ENCODE results near the gene RPL36AL. TPM values are rescaled to one million over a fixed set of nuclear protein-coding genes. Genes with fewer than 3 reads are reported as not detected.
A peak's percentile ranks its signal among the peaks of the same experiment; 100 is the strongest.

The RPL36AL gene
- polyA plus RNA-seq, 1 of the 3 experiments (the other 2 are of a cell fraction), result 337 TPM

DNA sequence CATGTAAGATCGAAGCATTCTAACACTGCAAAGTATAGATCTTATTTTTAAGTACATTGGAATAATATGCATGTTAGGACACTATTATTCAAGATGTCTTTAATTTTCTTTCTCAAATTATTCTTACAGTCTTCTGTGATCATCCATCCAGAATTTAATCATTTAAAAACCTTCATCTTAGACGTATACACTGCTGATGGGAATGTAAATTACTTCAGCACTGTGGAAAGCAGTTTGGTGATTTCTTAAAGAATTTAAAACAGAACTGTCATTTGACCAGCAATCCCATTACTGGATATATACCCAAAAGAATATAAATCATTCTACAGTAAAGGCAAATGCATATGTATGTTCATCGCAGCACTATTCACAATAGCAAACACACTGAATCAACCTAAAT lies 31.0 kb downstream of the RPL36AL start:
- Histone ChIP-seq H3K36me3 (replicated peaks in 1 of 2; ENCODE audit: control insufficient read depth in 1 of 2, insufficient read depth in 2 of 2, low read length in 1 of 2) (peaks cover 3 to 9% of the 10 kb centered on the region in 2 experiments), H3K9me2 (no peaks in the 10 kb centered on the region), H4K20me1 (ENCODE audit: insufficient read depth) (peaks cover 13% of the 10 kb centered on the region), H3K4me1 (ENCODE audit: control insufficient read depth in 1 of 2, insufficient read depth in 2 of 2, low read depth in 1 of 2, low read length in 1 of 2) (peaks cover 2 to 9% of the 10 kb centered on the region in 2 experiments; a peak in 2 of 4 replicates), H3K4me2 (no peak overlapping the region), H3K27me3 (ENCODE audit: insufficient read depth) (no peaks in the 10 kb centered on the region), H3K9me3 (no peaks in the 10 kb centered on the region), H2AFZ (ENCODE audit: low read depth) (no peak overlapping the region), H3K27ac (ENCODE audit: low read depth in 2 of 2, low read length in 1 of 2) (no peak overlapping the region), H3K79me2 (ENCODE audit: insufficient read depth) (peaks cover 18% of the 10 kb centered on the region), H3K9ac (no peak overlapping the region), H3F3A (replicated peaks; ENCODE audit: insufficient read depth) (peaks cover 25% of the 10 kb centered on the region), H3K4me3 (ENCODE audit: low read depth in 2 of 2, low read length in 1 of 2) (no peak overlapping the region)
- no peak for DNase-seq
- CTCF ChIA-PET, result no interaction called here
- POLR2A ChIA-PET, result no interaction called here
- TF ChIP-seq EP300 (IDR thresholded peaks at IDR 0.05; ENCODE audit: borderline replicate concordance in 1 of 2, low read depth in 1 of 2, low read length in 1 of 2), result no peak
- TF ChIP-seq FOSL2 (IDR thresholded peaks at IDR 0.05; ENCODE audit: borderline replicate concordance, low read depth), result no peak
- no peak for TF ChIP-seq MEF2A (IDR thresholded peaks at IDR 0.05; ENCODE audit: borderline replicate concordance, low read depth)
- no peak for TF ChIP-seq EZH2phosphoT487 (IDR thresholded peaks at IDR 0.05; ENCODE audit: borderline replicate concordance, low read depth)
- no peak for TF ChIP-seq GATA2 (CRISPR knock-in tag; IDR thresholded peaks at IDR 0.05)
- no peak for TF ChIP-seq ELF1 (IDR thresholded peaks at IDR 0.05)
- TF ChIP-seq, protein P1, sequence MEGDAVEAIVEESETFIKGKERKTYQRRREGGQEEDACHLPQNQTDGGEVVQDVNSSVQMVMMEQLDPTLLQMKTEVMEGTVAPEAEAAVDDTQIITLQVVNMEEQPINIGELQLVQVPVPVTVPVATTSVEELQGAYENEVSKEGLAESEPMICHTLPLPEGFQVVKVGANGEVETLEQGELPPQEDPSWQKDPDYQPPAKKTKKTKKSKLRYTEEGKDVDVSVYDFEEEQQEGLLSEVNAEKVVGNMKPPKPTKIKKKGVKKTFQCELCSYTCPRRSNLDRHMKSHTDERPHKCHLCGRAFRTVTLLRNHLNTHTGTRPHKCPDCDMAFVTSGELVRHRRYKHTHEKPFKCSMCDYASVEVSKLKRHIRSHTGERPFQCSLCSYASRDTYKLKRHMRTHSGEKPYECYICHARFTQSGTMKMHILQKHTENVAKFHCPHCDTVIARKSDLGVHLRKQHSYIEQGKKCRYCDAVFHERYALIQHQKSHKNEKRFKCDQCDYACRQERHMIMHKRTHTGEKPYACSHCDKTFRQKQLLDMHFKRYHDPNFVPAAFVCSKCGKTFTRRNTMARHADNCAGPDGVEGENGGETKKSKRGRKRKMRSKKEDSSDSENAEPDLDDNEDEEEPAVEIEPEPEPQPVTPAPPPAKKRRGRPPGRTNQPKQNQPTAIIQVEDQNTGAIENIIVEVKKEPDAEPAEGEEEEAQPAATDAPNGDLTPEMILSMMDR (IDR thresholded peaks at IDR 0.05), result no peak
- no peak for TF ChIP-seq GABPA (IDR thresholded peaks at IDR 0.05; ENCODE audit: low read depth)
- TF ChIP-seq TCF12 (IDR thresholded peaks at IDR 0.05), result no peak
- TF ChIP-seq RCOR1 (IDR thresholded peaks at IDR 0.05; ENCODE audit: low read length), result no peak
- TF ChIP-seq POLR2AphosphoS5 (IDR thresholded peaks at IDR 0.05; ENCODE audit: low read depth, low read length), result no peak
- no peak for TF ChIP-seq MXI1 (IDR thresholded peaks at IDR 0.05; ENCODE audit: low read depth, low read length)
- TF ChIP-seq NFIC (IDR thresholded peaks at IDR 0.05; ENCODE audit: borderline replicate concordance), result no peak
- WGBS (ENCODE audit: low lambda C conversion rate), result 89% methylated on average over 3 of the region's 3 CpGs

DNA sequence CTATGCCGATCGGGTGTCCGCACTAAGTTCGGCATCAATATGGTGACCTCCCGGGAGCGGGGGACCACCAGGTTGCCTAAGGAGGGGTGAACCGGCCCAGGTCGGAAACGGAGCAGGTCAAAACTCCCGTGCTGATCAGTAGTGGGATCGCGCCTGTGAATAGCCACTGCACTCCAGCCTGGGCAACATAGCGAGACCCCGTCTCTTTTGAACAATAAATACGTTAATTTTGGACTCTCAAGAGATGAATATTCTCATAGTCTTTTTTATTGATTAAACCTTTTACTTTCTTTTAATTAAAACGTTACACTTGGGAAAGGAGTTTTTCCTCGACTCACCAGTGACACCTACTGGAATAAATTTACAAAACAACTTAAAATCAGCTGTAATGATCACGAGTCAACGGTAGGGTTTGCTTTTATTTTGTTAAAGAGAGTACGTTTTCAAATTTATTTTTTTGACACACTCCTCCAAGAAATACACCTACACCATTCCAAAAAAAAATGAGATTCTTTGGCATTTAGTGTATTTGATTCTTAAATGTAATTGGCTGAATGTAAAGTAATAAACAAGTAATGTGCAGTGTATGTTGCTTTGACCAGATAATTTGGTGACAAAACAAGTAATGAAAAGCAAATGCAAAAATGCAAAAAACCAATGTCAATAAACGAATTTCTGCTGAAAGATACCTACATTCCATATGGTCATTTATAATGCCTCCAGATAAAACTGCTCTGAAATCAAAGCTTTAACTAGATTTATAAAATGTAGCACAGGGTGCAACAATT lies 33.6 kb downstream of the RPL36AL start:
- peaks cover 3 to 7% of the 10 kb centered on the region in 2 experiments; a peak in 1 of 4 replicates for H3K4me1 ChIP-seq (ENCODE audit: control insufficient read depth in 1 of 2, insufficient read depth in 2 of 2, low read depth in 1 of 2, low read length in 1 of 2)
- H3K36me3 ChIP-seq (replicated peaks in 1 of 2; ENCODE audit: control insufficient read depth in 1 of 2, insufficient read depth in 2 of 2, low read length in 1 of 2), result peaks cover 24 to 33% of the 10 kb centered on the region in 2 experiments
- H3K9me2 ChIP-seq, result no peaks in the 10 kb centered on the region
- peak overlapping the region; percentile 6; the same call in 1 of the 2 replicates for H3K4me2 ChIP-seq
- ChIA-PET POLR2A (interaction anchor here (1.0 to 3.6 kb wide), 5 partner anchors 11 to 47 kb away, joined by 4 to 19 read pairs (median 6); partner anchors contain the start of genes LRR1, MGAT2 and RPL36AL), CTCF (interaction anchor here (0.6 to 3.8 kb wide), 35 partner anchors 8 to 316 kb away, joined by 3 to 51 read pairs (median 4); partner anchors contain the start of genes KLHDC1, LRR1, MGAT2 and NEMF)
- peak overlapping the region; percentile 69 for H2AFZ ChIP-seq (ENCODE audit: low read depth)
- peaks cover 38% of the 10 kb centered on the region for H4K20me1 ChIP-seq (ENCODE audit: insufficient read depth)
- DNase-seq, result peak; percentile 60
- peaks cover 43% of the 10 kb centered on the region for H3K79me2 ChIP-seq (ENCODE audit: insufficient read depth)
- H3K27me3 ChIP-seq (ENCODE audit: insufficient read depth), result no peaks in the 10 kb centered on the region
- WGBS (ENCODE audit: low lambda C conversion rate), result under 1% methylated on average over 9 of the region's 21 CpGs
- no peak overlapping the region; the same call in 1 of the 2 replicates for H3K9ac ChIP-seq
- H3K4me3 ChIP-seq (ENCODE audit: low read depth in 2 of 2, low read length in 1 of 2), result peak overlapping the region; percentile 72 to 91
- no peaks in the 10 kb centered on the region for H3K9me3 ChIP-seq
- H3F3A ChIP-seq (replicated peaks; ENCODE audit: insufficient read depth), result peaks cover 25% of the 10 kb centered on the region
- peak overlapping the region; percentile 45 to 82 for H3K27ac ChIP-seq (ENCODE audit: low read depth in 2 of 2, low read length in 1 of 2)
- peak; percentile 28; the same call in 1 of the 2 replicates for TF ChIP-seq TEAD4 (IDR thresholded peaks at IDR 0.05; ENCODE audit: borderline replicate concordance, insufficient read depth)
- TF ChIP-seq, protein P2, sequence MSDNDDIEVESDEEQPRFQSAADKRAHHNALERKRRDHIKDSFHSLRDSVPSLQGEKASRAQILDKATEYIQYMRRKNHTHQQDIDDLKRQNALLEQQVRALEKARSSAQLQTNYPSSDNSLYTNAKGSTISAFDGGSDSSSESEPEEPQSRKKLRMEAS (IDR thresholded peaks at IDR 0.05; ENCODE audit: low read depth), result no peak
- TF ChIP-seq, protein P3, sequence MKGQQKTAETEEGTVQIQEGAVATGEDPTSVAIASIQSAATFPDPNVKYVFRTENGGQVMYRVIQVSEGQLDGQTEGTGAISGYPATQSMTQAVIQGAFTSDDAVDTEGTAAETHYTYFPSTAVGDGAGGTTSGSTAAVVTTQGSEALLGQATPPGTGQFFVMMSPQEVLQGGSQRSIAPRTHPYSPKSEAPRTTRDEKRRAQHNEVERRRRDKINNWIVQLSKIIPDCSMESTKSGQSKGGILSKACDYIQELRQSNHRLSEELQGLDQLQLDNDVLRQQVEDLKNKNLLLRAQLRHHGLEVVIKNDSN (IDR thresholded peaks at IDR 0.05; ENCODE audit: borderline replicate concordance, low read depth), result peak; percentile 18; the same call in 1 of the 2 replicates
- TF ChIP-seq RFX5 (IDR thresholded peaks at IDR 0.05; ENCODE audit: low read length), result no peak
- TF ChIP-seq MXI1 (IDR thresholded peaks at IDR 0.05; ENCODE audit: low read depth, low read length), result no peak
- TF ChIP-seq CHD2 (IDR thresholded peaks at IDR 0.05; ENCODE audit: low read length, partially characterized antibody), result no peak
- TF ChIP-seq, protein P1 (IDR thresholded peaks at IDR 0.05), result peak; percentile 99
- no peak for TF ChIP-seq TCF12 (IDR thresholded peaks at IDR 0.05)
- TF ChIP-seq, protein P4, sequence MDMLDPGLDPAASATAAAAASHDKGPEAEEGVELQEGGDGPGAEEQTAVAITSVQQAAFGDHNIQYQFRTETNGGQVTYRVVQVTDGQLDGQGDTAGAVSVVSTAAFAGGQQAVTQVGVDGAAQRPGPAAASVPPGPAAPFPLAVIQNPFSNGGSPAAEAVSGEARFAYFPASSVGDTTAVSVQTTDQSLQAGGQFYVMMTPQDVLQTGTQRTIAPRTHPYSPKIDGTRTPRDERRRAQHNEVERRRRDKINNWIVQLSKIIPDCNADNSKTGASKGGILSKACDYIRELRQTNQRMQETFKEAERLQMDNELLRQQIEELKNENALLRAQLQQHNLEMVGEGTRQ (IDR thresholded peaks at IDR 0.05; ENCODE audit: borderline replicate concordance, low read depth, low read length), result no peak
